Prostate gland (tissue), 2 donors: Measurements from ENCODE around the gene TSPO.

Experiments
- CTCF ChIP-seq, 4 experiments: fragments of 200-600 bp in 2 of 4; fragments of 450-650 bp in 2 of 4; sonication (generic) in 2 of 4; IDR thresholded peaks; 1 replicate in 3 of 4; 2 replicates in 1 of 4; pipeline ENCODE4 v1.5.1; 2016 to 2019; ENCODE audit warnings: antibody characterized with exemption in 4 of 4, mild to moderate bottlenecking in 2 of 4, moderate library complexity in 2 of 4
- POLR2A ChIP-seq: fragments of 450-650 bp; IDR thresholded peaks from one replicate; pipeline ENCODE4 v1.6.1; 2016; ENCODE audit warnings: antibody characterized with exemption, mild to moderate bottlenecking

- TF ChIP-seq POLR2A (no peak), CTCF (IDR thresholded peaks at IDR 0.05) (no peak)
These were observed 40.3 kb upstream of the TSPO start for GRCh38 chr22:43110927-43111623.
